GM12878 (cell line): ENCODE measurements around the gene GPN2. TPM values are rescaled to one million over a fixed set of nuclear protein-coding genes. Genes with fewer than 3 reads are reported as not detected.

ENCODE experiments used
- BCL11A ChIP-seq: IDR thresholded peaks from 2 replicates; pipeline ENCODE4 v1.6.1; 2011; ENCODE audit warnings: low read depth, low read length
- CBX5 ChIP-seq: sonication (generic); IDR thresholded peaks from 2 replicates; pipeline ENCODE4 v1.6.1; 2016; ENCODE audit warnings: low read depth, moderate library complexity, mild to moderate bottlenecking, inconsistent platforms
- CHD1 ChIP-seq: IDR thresholded peaks from 2 replicates; pipeline ENCODE4 v1.6.1; 2012; ENCODE audit warnings: low read depth, low read length, improper control_type of control experiment
- DPF2 ChIP-seq: fragments of 450-650 bp; IDR thresholded peaks from 2 replicates; pipeline ENCODE4 v1.6.1; 2017; ENCODE audit warnings: mild to moderate bottlenecking
- EP300 ChIP-seq, 2 experiments: fragments of 150-350 bp in 1 of 2; IDR thresholded peaks; 2 replicates each; pipeline ENCODE4 v1.6.1; 2011 to 2012; ENCODE audit warnings: low read depth in 2 of 2, low read length in 2 of 2, borderline replicate concordance in 1 of 2, improper control_type of control experiment in 1 of 2, inconsistent platforms in 1 of 2; ENCODE audit not compliant: control insufficient read depth in 1 of 2
- GATAD2B ChIP-seq: fragments of 450-650 bp; conservative IDR thresholded peaks from 2 replicates; pipeline ENCODE4 v1.6.1; 2017; ENCODE audit warnings: low read depth, mild to moderate bottlenecking, moderate library complexity
- HDGF ChIP-seq: fragments of 450-650 bp; IDR thresholded peaks from 2 replicates; pipeline ENCODE4 v1.6.1; 2016; ENCODE audit warnings: antibody characterized with exemption
- IKZF1 ChIP-seq: fragments of 450-650 bp; conservative IDR thresholded peaks from 2 replicates; pipeline ENCODE4 v1.6.1; 2017; ENCODE audit warnings: antibody characterized with exemption, mild to moderate bottlenecking
- IRF4 ChIP-seq: IDR thresholded peaks from 2 replicates; pipeline ENCODE4 v1.6.1; 2011; ENCODE audit warnings: low read depth, low read length
- LARP7 ChIP-seq: fragments of 450-650 bp; IDR thresholded peaks from 2 replicates; pipeline ENCODE4 v1.6.1; 2017; ENCODE audit warnings: mild to moderate bottlenecking
- NFYB ChIP-seq: IDR thresholded peaks from 2 replicates; pipeline ENCODE4 v1.6.1; 2011; ENCODE audit warnings: low read depth, mild to moderate bottlenecking, low read length, improper control_type of control experiment, moderate library complexity; ENCODE audit not compliant: insufficient read depth
- POLR2AphosphoS5 ChIP-seq: IDR thresholded peaks from 2 replicates; pipeline ENCODE4 v1.6.1; 2011; ENCODE audit warnings: mild to moderate bottlenecking, low read length, inconsistent platforms
- SMARCA5 ChIP-seq: fragments of 450-650 bp; IDR thresholded peaks from 2 replicates; pipeline ENCODE4 v1.6.1; 2017; ENCODE audit warnings: mild to moderate bottlenecking
- SP1 ChIP-seq: IDR thresholded peaks from one replicate; pipeline ENCODE4 v1.6.1; 2011; ENCODE audit warnings: low read depth, low read length
- TAF1 ChIP-seq: IDR thresholded peaks from 2 replicates; pipeline ENCODE4 v1.6.1; 2011; ENCODE audit warnings: mild to moderate bottlenecking, low read depth, low read length, borderline replicate concordance
- YBX1 ChIP-seq: fragments of 450-650 bp; IDR thresholded peaks from 2 replicates; pipeline ENCODE4 v1.6.1; 2016; ENCODE audit warnings: antibody characterized with exemption
- ZBED1 ChIP-seq: IDR thresholded peaks from 2 replicates; pipeline ENCODE4 v1.6.1; 2016; ENCODE audit warnings: borderline replicate concordance
- polyA plus RNA-seq, 11 experiments: library from polyadenylated mRNA; depleted of rRNA in 4 of 11; unstranded in 6 of 11; stranded (reverse) in 5 of 11; fragments of >200 nt; fragmentation: Nextera tagmentation in 4 of 11; fragmentation: Illumina TruSeq in 1 of 11; extraction: Ambion mirVana in 4 of 11; extraction: Trizol in 1 of 11; gene quantifications; 1 replicate in 1 of 11; 2 replicates in 10 of 11; pipeline versions ENCODE4 v1.2.1 to v1.2.3, GENCODE V29; 2011 to 2016; ENCODE audit warnings: inconsistent platforms in 2 of 11, missing spikeins in 2 of 11, low read depth in 1 of 11
- total RNA-seq, 4 experiments: library from RNA; depleted of rRNA in 3 of 4; stranded (reverse); fragments of >200 nt in 3 of 4; fragmentation: Illumina TruSeq in 1 of 4; extraction: Trizol in 1 of 4; gene quantifications; 2 replicates each; pipeline versions ENCODE4 v1.2.1 to v1.2.3, GENCODE V29; 2013 to 2021
- TF ChIP-seq, protein P1 (sequence below): fragments of 450-650 bp; IDR thresholded peaks from 2 replicates; pipeline ENCODE4 v1.6.1; 2017; ENCODE audit warnings: mild to moderate bottlenecking, moderate library complexity
- TF ChIP-seq, protein P2 (sequence below): fragments of 450-650 bp; IDR thresholded peaks from 2 replicates; pipeline ENCODE4 v1.6.1; 2018; ENCODE audit warnings: borderline replicate concordance, mild to moderate bottlenecking; ENCODE audit not compliant: partially characterized antibody
- TF ChIP-seq, protein P3 (sequence below): fragments of 450-650 bp; IDR thresholded peaks from 2 replicates; pipeline ENCODE4 v1.6.1; 2016; ENCODE audit warnings: mild to moderate bottlenecking
- TF ChIP-seq, protein P4 (sequence below): fragments of 450-650 bp; conservative IDR thresholded peaks from 2 replicates; pipeline ENCODE4 v1.6.1; 2017; ENCODE audit warnings: mild to moderate bottlenecking, moderate library complexity

Gene GPN2
- total and polyA plus RNA-seq, 10 of the 15 experiments (the other 5 are each of a cell fraction or from before 2014, with no cell fraction given): 8.3 to 61.4 (median 23.3) TPM

DNA sequence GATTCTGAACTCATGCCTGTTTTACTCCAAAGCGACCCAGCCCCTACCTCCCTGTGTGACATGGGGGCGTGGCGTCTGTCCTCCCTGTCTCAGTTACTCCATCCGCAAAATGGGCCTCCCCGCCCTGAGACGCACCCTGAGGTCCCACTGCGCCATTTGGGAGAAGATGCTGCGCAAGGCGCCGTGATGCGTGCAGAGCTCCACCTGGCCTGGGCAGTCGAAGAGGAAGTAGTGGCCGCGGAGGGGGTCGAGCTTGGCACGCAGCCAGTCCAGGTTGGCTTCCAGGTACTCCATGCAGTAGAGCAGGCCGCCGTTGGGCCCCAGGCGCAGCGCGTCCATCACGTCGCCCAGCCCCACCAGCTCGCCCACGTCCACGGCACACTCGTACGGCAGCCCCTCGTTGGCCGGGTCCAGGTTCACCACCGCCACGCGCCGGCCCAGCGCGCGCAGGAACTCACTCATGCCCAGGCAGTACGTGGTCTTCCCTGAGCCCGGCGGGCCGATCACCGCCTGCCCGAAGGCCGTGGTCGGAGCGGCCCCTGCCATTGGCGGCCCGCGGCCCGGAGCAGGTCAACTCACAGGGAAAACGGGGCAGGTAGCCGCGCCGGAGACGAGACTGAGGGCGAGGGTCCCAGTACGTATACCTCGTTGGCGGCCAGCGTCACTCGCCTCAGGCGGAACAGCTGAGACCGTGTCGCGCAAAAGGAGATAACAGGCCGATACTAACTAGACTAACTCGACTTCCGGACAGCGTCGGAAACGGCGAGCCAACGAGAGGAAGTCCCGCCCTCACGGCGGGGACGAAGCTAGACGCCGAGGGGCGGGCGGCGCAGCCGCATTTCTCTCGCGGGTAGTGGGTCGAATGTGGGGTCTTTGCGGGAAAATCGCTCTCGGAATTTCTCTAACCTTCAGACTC is at the start of gene GPN2 (continued):
- TF ChIP-seq, protein P1, sequence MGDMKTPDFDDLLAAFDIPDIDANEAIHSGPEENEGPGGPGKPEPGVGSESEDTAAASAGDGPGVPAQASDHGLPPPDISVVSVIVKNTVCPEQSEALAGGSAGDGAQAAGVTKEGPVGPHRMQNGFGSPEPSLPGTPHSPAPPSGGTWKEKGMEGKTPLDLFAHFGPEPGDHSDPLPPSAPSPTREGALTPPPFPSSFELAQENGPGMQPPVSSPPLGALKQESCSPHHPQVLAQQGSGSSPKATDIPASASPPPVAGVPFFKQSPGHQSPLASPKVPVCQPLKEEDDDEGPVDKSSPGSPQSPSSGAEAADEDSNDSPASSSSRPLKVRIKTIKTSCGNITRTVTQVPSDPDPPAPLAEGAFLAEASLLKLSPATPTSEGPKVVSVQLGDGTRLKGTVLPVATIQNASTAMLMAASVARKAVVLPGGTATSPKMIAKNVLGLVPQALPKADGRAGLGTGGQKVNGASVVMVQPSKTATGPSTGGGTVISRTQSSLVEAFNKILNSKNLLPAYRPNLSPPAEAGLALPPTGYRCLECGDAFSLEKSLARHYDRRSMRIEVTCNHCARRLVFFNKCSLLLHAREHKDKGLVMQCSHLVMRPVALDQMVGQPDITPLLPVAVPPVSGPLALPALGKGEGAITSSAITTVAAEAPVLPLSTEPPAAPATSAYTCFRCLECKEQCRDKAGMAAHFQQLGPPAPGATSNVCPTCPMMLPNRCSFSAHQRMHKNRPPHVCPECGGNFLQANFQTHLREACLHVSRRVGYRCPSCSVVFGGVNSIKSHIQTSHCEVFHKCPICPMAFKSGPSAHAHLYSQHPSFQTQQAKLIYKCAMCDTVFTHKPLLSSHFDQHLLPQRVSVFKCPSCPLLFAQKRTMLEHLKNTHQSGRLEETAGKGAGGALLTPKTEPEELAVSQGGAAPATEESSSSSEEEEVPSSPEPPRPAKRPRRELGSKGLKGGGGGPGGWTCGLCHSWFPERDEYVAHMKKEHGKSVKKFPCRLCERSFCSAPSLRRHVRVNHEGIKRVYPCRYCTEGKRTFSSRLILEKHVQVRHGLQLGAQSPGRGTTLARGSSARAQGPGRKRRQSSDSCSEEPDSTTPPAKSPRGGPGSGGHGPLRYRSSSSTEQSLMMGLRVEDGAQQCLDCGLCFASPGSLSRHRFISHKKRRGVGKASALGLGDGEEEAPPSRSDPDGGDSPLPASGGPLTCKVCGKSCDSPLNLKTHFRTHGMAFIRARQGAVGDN: no peak
- TF ChIP-seq, protein P2, sequence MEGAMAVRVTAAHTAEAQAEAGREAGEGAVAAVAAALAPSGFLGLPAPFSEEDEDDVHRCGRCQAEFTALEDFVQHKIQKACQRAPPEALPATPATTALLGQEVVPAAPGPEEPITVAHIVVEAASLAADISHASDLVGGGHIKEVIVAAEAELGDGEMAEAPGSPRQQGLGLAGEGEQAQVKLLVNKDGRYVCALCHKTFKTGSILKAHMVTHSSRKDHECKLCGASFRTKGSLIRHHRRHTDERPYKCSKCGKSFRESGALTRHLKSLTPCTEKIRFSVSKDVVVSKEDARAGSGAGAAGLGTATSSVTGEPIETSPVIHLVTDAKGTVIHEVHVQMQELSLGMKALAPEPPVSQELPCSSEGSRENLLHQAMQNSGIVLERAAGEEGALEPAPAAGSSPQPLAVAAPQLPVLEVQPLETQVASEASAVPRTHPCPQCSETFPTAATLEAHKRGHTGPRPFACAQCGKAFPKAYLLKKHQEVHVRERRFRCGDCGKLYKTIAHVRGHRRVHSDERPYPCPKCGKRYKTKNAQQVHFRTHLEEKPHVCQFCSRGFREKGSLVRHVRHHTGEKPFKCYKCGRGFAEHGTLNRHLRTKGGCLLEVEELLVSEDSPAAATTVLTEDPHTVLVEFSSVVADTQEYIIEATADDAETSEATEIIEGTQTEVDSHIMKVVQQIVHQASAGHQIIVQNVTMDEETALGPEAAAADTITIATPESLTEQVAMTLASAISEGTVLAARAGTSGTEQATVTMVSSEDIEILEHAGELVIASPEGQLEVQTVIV: peak; percentile 33
- TF ChIP-seq GATAD2B: peak; percentile 33; the same call in 1 of the 2 replicates
- TF ChIP-seq, protein P3, sequence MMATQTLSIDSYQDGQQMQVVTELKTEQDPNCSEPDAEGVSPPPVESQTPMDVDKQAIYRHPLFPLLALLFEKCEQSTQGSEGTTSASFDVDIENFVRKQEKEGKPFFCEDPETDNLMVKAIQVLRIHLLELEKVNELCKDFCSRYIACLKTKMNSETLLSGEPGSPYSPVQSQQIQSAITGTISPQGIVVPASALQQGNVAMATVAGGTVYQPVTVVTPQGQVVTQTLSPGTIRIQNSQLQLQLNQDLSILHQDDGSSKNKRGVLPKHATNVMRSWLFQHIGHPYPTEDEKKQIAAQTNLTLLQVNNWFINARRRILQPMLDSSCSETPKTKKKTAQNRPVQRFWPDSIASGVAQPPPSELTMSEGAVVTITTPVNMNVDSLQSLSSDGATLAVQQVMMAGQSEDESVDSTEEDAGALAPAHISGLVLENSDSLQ: peak; percentile 32; the same call in 1 of the 2 replicates
- no peak for TF ChIP-seq BCL11A
- TF ChIP-seq YBX1: no peak
- no peak for TF ChIP-seq IRF4
- TF ChIP-seq POLR2AphosphoS5: peak; percentile 96
- no peak for TF ChIP-seq HDGF
- 0 out of 2 replicates have a peak, but pooled peaks have one; percentile 63 for TF ChIP-seq IKZF1
- TF ChIP-seq CHD1: no peak
- TF ChIP-seq NFYB: no peak
- peak; percentile 77; the same call in 1 of the 2 replicates for TF ChIP-seq LARP7
- TF ChIP-seq ZBED1: 0 out of 2 replicates have a peak, but pooled peaks have one; percentile 37
- TF ChIP-seq TAF1: peak; percentile 82; the same call in 1 of the 2 replicates
- peak; percentile 7 for TF ChIP-seq SP1
- 0 out of 2 replicates have a peak, but pooled peaks have one; percentile 26 for TF ChIP-seq SMARCA5
- TF ChIP-seq DPF2: peak; percentile 20; the same call in 1 of the 2 replicates
- TF ChIP-seq, protein P4, sequence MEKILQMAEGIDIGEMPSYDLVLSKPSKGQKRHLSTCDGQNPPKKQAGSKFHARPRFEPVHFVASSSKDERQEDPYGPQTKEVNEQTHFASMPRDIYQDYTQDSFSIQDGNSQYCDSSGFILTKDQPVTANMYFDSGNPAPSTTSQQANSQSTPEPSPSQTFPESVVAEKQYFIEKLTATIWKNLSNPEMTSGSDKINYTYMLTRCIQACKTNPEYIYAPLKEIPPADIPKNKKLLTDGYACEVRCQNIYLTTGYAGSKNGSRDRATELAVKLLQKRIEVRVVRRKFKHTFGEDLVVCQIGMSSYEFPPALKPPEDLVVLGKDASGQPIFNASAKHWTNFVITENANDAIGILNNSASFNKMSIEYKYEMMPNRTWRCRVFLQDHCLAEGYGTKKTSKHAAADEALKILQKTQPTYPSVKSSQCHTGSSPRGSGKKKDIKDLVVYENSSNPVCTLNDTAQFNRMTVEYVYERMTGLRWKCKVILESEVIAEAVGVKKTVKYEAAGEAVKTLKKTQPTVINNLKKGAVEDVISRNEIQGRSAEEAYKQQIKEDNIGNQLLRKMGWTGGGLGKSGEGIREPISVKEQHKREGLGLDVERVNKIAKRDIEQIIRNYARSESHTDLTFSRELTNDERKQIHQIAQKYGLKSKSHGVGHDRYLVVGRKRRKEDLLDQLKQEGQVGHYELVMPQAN: peak; percentile 84
- no peak; a peak in 1 of 4 replicates for TF ChIP-seq EP300 (IDR thresholded peaks at IDR 0.05; ENCODE audit: borderline replicate concordance in 1 of 2, control insufficient read depth in 1 of 2, low read depth in 2 of 2, low read length in 2 of 2)
- TF ChIP-seq CBX5: no peak
